Peyer's patch (tissue), 4 donors: Measurements from ENCODE around the gene HAND2. TPM values are rescaled to one million over a fixed set of nuclear protein-coding genes. Genes with fewer than 3 reads are reported as not detected.

Experiments used
- DNase-seq, 3 donors: peaks; one replicate each; pipeline ENCODE4 v3.0.0-alpha.2; 2017 to 2019
- H3K27ac ChIP-seq, 4 donors: fragments of 200-600 bp; sonication (generic); one replicate each; pipeline ENCODE4 v1.5.1; 2016 to 2019
- H3K27me3 ChIP-seq, 2 donors: fragments of 200-600 bp; sonication (generic); one replicate each; pipeline ENCODE4 v1.5.1; 2019
- H3K36me3 ChIP-seq, 3 donors: fragments of 200-600 bp; sonication (generic); one replicate each; pipeline ENCODE4 v1.5.1; 2016 to 2019
- H3K4me1 ChIP-seq, 4 donors: fragments of 200-600 bp; sonication (generic); one replicate each; pipeline ENCODE4 v1.5.1; 2016 to 2019
- H3K4me3 ChIP-seq, 4 donors: fragments of 200-600 bp; sonication (generic); 1 replicate in 3 of 4; 2 replicates in 1 of 4; pipeline ENCODE4 v1.5.1; 2016 to 2019; ENCODE audit warnings: mild to moderate bottlenecking in 1 of 4
- H3K9me3 ChIP-seq, 4 donors: fragments of 200-600 bp; sonication (generic); one replicate each; pipeline ENCODE4 v1.5.1; 2016 to 2019; ENCODE audit warnings: mild to moderate bottlenecking in 1 of 4
- POLR2A ChIP-seq, 2 donors: fragments of 450-650 bp; IDR thresholded peaks; one replicate each; pipeline ENCODE4 v1.5.1; 2017; ENCODE audit warnings: antibody characterized with exemption in 2 of 2, mild to moderate bottlenecking in 2 of 2, moderate library complexity in 2 of 2
- total RNA-seq, 4 donors: library from RNA; depleted of rRNA; stranded (reverse); fragments of >200 nt; gene quantifications; one replicate each; pipeline ENCODE4 v1.1.0, GENCODE V29; 2016
- TF ChIP-seq, protein P1 (sequence below), 6 experiments: fragments of 450-650 bp in 4 of 6; fragments of 200-600 bp in 2 of 6; sonication (generic) in 1 of 6; IDR thresholded peaks; one replicate each; pipeline ENCODE4 v1.5.1; 2017 to 2019; ENCODE audit warnings: antibody characterized with exemption in 6 of 6, mild to moderate bottlenecking in 3 of 6, moderate library complexity in 1 of 6

The HAND2 gene
- total RNA-seq, 4 donors from 2014 or later = 4.9 to 40.4 (median 9.1) TPM; not detected in 1

- H3K4me3 ChIP-seq = no peak overlapping the region
These were observed 26.5 kb upstream of the HAND2 start for GRCh38 chr4:173556398-173557131.

GRCh38 chr4:173547889-173548288 lies 17.9 kb upstream of the HAND2 start:
- Histone ChIP-seq H3K36me3 (no peaks in the 10 kb centered on the region), H3K27me3 (no peaks in the 10 kb centered on the region), H3K4me1 (no peaks in the 10 kb centered on the region), H3K27ac (no peak overlapping the region), H3K9me3 (no peaks in the 10 kb centered on the region), H3K4me3 (no peak overlapping the region)
- TF ChIP-seq, protein P1, sequence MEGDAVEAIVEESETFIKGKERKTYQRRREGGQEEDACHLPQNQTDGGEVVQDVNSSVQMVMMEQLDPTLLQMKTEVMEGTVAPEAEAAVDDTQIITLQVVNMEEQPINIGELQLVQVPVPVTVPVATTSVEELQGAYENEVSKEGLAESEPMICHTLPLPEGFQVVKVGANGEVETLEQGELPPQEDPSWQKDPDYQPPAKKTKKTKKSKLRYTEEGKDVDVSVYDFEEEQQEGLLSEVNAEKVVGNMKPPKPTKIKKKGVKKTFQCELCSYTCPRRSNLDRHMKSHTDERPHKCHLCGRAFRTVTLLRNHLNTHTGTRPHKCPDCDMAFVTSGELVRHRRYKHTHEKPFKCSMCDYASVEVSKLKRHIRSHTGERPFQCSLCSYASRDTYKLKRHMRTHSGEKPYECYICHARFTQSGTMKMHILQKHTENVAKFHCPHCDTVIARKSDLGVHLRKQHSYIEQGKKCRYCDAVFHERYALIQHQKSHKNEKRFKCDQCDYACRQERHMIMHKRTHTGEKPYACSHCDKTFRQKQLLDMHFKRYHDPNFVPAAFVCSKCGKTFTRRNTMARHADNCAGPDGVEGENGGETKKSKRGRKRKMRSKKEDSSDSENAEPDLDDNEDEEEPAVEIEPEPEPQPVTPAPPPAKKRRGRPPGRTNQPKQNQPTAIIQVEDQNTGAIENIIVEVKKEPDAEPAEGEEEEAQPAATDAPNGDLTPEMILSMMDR (IDR thresholded peaks at IDR 0.05) = no peak
- TF ChIP-seq POLR2A (IDR thresholded peaks at IDR 0.05) = no peak
- no peak for DNase-seq

More at GRCh38 chr4:173556398-173557131, 26.5 kb upstream of the HAND2 start:
- Histone ChIP-seq H3K9me3 (no peaks in the 10 kb centered on the region), H3K27me3 (no peaks in the 10 kb centered on the region), H3K4me1 (no peaks in the 10 kb centered on the region), H3K36me3 (no peaks in the 10 kb centered on the region), H3K27ac (no peak overlapping the region)
- TF ChIP-seq, protein P1 (IDR thresholded peaks at IDR 0.05) = no peak
- no peak for TF ChIP-seq POLR2A (IDR thresholded peaks at IDR 0.05)
- DNase-seq = no peak

DNA sequence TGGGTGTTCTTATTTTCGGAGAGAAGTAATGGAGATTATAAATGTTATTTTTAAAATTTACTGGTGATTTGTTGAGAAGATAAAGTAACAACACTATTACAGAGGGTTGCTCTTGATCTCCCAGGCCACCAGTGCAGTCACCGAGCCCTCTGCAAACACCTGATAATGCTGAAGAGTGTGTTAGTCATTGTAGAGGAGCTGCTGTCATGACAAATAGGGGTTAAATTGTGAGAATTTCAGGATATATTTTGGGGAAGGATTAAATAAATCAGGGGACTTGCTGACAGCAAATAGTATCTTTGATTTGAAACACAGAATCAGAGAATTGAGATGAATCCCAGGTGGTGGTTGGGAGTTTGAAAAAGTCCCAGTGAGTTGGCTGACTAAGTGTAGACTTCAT lies 16.7 kb upstream of the HAND2 start:
- Histone ChIP-seq H3K9me3 (no peaks in the 10 kb centered on the region), H3K4me3 (no peak overlapping the region), H3K36me3 (no peaks in the 10 kb centered on the region), H3K4me1 (no peaks in the 10 kb centered on the region), H3K27me3 (no peaks in the 10 kb centered on the region), H3K27ac (no peak overlapping the region)
- no peak for DNase-seq
- TF ChIP-seq, protein P1 (IDR thresholded peaks at IDR 0.05) = no peak
- no peak for TF ChIP-seq POLR2A (IDR thresholded peaks at IDR 0.05)

GRCh38 chr4:173545440-173545839 lies 15.4 kb upstream of the HAND2 start:
- H3K4me3 ChIP-seq = no peak overlapping the region
- H3K27ac ChIP-seq = no peak overlapping the region
- H3K9me3 ChIP-seq = no peaks in the 10 kb centered on the region
- H3K27me3 ChIP-seq = no peaks in the 10 kb centered on the region
- TF ChIP-seq, protein P1 (IDR thresholded peaks at IDR 0.05) = no peak
- TF ChIP-seq POLR2A (IDR thresholded peaks at IDR 0.05) = no peak
- DNase-seq = no peak
- H3K36me3 ChIP-seq = no peaks in the 10 kb centered on the region
- H3K4me1 ChIP-seq = no peaks in the 10 kb centered on the region

DNA sequence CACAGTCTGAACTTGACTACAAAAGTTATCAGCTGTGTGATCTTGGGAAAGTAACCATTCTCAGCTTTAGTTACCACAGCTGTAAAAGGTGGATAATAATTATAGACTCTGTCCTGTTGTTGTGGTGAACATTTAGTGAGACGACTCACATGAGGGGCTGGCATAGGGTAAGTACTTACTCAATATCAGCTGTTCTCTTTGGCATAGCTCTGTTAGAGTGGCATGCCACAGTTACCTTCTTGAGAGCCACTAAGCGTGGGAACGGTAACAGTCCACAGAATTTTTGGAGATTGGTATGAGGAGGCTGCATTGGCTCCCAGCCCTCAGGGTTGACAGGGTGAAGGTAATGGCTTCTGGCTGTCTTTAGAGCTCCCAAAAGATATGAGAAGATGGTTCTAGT lies 13.2 kb upstream of the HAND2 start:
- Histone ChIP-seq H3K27ac (no peak overlapping the region), H3K27me3 (no peaks in the 10 kb centered on the region), H3K36me3 (no peaks in the 10 kb centered on the region), H3K4me1 (peaks cover 0 to 6% (median 0%) of the 10 kb centered on the region in 4 donors), H3K4me3 (no peak overlapping the region), H3K9me3 (no peaks in the 10 kb centered on the region)
- DNase-seq = no peak
- TF ChIP-seq, protein P1 (IDR thresholded peaks at IDR 0.05) = no peak
- TF ChIP-seq POLR2A (IDR thresholded peaks at IDR 0.05) = no peak
